Measurements from ENCODE around the gene KLKB1.
A peak's percentile ranks its signal among the peaks of the same experiment; 100 is the strongest.
"Not testable (repeated sequence)": the region's sequence is repeated elsewhere in the genome, so short reads cannot be mapped to it uniquely, and the experiment has no call there.

The KLKB1 gene

DNA sequence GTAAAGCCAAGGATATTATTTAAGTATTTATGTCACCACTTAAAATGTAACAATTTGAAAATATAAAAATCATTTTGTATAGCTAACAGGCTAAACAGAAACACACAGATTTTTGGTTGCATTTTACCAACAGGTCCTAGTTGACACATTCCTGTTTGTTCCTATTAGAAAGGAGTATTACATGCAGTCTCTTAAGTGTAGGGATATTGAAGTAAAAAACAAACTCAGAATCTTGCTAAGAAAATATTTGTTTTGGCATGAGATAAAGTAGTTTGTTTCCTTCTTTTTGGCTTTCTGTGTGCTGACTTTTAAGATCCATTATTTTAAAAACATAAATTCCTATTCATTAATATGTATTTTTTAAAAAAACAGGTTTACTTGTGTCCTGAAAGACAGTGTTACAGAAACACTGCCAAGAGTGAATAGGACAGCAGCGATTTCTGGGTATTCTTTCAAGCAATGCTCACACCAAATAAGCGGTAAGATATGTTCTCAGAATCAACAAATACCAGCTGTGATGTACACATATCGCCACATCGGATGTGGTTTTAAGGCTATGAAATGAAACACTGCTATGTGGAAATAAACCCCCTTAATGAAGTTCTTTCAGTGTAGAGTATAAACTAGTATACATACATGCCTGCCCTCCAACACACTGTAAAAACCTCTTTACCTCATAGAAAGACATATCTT is 45.5 kb downstream of the KLKB1 start:
- DNase-seq (ENCODE audit: low read depth in 2 of 2) = peak in 1 of 2 donors; percentile 5
- TF ChIP-seq, protein P1, sequence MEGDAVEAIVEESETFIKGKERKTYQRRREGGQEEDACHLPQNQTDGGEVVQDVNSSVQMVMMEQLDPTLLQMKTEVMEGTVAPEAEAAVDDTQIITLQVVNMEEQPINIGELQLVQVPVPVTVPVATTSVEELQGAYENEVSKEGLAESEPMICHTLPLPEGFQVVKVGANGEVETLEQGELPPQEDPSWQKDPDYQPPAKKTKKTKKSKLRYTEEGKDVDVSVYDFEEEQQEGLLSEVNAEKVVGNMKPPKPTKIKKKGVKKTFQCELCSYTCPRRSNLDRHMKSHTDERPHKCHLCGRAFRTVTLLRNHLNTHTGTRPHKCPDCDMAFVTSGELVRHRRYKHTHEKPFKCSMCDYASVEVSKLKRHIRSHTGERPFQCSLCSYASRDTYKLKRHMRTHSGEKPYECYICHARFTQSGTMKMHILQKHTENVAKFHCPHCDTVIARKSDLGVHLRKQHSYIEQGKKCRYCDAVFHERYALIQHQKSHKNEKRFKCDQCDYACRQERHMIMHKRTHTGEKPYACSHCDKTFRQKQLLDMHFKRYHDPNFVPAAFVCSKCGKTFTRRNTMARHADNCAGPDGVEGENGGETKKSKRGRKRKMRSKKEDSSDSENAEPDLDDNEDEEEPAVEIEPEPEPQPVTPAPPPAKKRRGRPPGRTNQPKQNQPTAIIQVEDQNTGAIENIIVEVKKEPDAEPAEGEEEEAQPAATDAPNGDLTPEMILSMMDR (IDR thresholded peaks at IDR 0.05; ENCODE audit: low read depth, low read length) = no peak
- H3K4me3 ChIP-seq (replicated peaks in 1 of 2; ENCODE audit: low read depth in 2 of 2, low read length in 2 of 2) = no peak overlapping the region

GRCh38 chr4:186273392-186273789 is 46.1 kb downstream of the KLKB1 start:
- H3K4me3 ChIP-seq (replicated peaks in 1 of 2; ENCODE audit: low read depth in 2 of 2, low read length in 2 of 2); DNase-seq (ENCODE audit: low read depth in 2 of 2): not testable (repeated sequence)

GRCh38 chr4:186283311-186283710 is 56.0 kb downstream of the KLKB1 start:
- no peak for DNase-seq (ENCODE audit: low read depth in 2 of 2)
- TF ChIP-seq, protein P1 (IDR thresholded peaks at IDR 0.05; ENCODE audit: low read depth, low read length) = no peak
- H3K4me3 ChIP-seq (replicated peaks in 1 of 2; ENCODE audit: low read depth in 2 of 2, low read length in 2 of 2) = no peak overlapping the region

- no peak overlapping the region for H3K4me3 ChIP-seq (replicated peaks in 1 of 2; ENCODE audit: low read depth in 2 of 2, low read length in 2 of 2)
- DNase-seq (ENCODE audit: low read depth in 2 of 2) = no peak
- TF ChIP-seq, protein P1 (IDR thresholded peaks at IDR 0.05; ENCODE audit: low read depth, low read length) = no peak
Measured at GRCh38 chr4:186285147-186285546, 57.8 kb downstream of the KLKB1 start.

DNA sequence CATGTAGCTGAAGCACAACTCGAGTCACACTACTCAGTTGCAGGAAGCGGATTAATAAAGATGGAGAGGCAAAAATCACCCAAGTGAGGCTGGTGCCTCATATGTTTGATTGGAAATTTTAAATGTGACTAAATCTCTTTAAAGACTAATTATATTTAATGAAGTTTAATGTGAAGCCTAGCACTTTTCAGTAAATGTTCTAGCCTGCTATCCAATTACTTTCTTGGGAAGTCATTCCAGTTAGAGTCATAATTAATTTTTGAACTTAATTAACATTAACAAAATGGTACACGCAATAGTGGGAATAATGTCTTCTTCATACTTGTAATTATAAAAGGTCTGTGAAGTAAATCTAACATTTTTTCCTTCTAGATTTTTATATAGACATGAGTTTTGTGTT is 59.3 kb downstream of the KLKB1 start:
- DNase-seq (ENCODE audit: low read depth in 2 of 2) = no peak
- no peak overlapping the region for H3K4me3 ChIP-seq (replicated peaks in 1 of 2; ENCODE audit: low read depth in 2 of 2, low read length in 2 of 2)
- TF ChIP-seq, protein P1 (IDR thresholded peaks at IDR 0.05; ENCODE audit: low read depth, low read length) = no peak

GRCh38 chr4:186291256-186291890 is 64.1 kb downstream of the KLKB1 start:
- DNase-seq (ENCODE audit: low read depth in 2 of 2) = no peak
- no peak overlapping the region for H3K4me3 ChIP-seq (replicated peaks in 1 of 2; ENCODE audit: low read depth in 2 of 2, low read length in 2 of 2)
- TF ChIP-seq, protein P1 (IDR thresholded peaks at IDR 0.05; ENCODE audit: low read depth, low read length) = no peak

- TF ChIP-seq, protein P1 (IDR thresholded peaks at IDR 0.05; ENCODE audit: low read depth, low read length) = no peak
- H3K4me3 ChIP-seq (replicated peaks in 1 of 2; ENCODE audit: low read depth in 2 of 2, low read length in 2 of 2) = no peak overlapping the region
- no peak for DNase-seq (ENCODE audit: low read depth in 2 of 2)
Measured at GRCh38 chr4:186294160-186294559, 66.9 kb downstream of the KLKB1 start.
